HPDE6-E6E7 (cell line): Measurements from ENCODE around the gene CDKAL1.
"Not testable (repeated sequence)": the region's sequence is repeated elsewhere in the genome, so short reads cannot be mapped to it uniquely, and the experiment has no call there.

Source experiments
- DNase-seq: peaks from one replicate; pipeline ENCODE4 v3.0.0; 2011; ENCODE audit warnings: missing footprints; ENCODE audit errors: extremely low spot score

Gene CDKAL1

GRCh38 chr6:20633566-20634340 is 99.5 kb downstream of the CDKAL1 start:
- DNase-seq = no peak

GRCh38 chr6:20639161-20639560 is 104.9 kb downstream of the CDKAL1 start:
- DNase-seq = no peak

DNA sequence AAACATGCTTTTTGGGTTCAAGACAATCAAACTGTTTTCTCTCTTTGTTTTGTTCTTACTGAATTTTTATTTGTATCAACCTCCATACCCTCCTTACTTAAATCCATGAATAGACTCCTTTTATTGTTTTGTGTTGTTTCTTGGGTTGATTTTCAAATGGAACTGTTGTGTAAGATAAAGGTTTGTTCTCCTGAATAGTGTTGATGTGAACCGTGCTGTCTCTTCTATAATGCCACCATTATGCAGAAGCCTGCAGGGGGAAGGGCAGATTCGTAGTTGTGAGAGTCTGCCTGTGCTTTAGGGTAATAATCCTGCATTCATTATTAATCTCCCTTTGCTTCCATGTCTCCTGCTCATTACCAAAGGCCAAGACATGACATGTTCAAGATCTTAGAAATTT is 105.9 kb downstream of the CDKAL1 start:
- no peak for DNase-seq

DNA sequence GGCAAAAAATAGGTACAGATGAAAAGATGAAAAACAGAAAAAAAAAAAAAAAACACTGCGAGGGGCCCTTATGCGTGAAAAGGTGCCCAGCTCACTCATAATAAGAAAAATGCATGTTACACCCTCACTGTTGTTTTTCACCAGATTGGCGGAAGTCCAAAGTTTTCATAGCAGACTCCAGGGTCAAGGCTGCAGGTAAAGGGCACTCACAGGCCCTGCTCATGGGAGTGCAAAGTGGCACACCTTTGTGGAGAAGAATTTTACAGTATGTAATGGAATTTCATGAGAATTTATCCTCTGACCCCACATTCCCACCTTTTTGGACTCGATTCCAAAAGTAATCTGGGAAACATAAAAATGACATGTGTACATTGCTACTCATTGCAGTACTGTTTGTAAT is 108.2 kb downstream of the CDKAL1 start:
- no peak for DNase-seq

GRCh38 chr6:20644667-20645370 is 110.6 kb downstream of the CDKAL1 start:
- no peak for DNase-seq

DNA sequence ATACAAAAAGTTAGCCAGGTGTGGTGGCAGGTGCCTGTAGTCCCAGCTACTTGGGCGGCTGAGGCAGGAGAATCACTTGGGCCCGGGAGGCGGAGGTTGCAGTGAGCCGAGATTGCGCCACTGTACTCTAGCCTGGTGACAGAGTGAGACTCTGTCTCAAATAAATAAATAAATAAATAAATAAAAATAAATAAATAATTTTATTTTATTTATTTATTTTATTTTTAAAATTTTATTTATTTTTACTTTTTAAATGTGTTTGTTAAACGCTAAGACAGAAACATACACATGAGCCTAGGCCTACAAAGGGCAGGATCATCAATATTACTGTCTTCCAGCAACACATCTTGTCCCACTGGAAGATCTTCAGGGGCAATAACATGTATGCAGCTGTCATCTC is 111.3 kb downstream of the CDKAL1 start:
- DNase-seq = not testable (repeated sequence)

DNA sequence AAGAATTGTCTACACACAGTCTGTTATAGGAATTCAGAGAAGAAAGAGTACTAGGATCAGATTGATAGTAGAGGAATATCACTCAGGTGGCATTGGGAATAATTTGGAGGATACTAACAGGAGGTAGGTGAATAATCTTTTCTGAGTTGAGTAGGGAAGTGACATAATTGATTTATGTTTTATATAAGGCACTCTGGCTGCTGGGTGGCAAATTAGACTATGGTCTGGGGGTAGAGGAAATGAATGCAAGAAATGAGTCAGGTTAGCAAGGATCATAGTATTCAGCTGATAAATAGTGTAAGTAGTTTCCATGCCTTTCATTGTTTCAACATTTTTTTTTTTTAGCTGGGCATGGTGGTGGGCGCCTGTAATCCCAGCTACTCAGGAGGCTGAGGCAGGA is 113.3 kb downstream of the CDKAL1 start:
- no peak for DNase-seq

DNA sequence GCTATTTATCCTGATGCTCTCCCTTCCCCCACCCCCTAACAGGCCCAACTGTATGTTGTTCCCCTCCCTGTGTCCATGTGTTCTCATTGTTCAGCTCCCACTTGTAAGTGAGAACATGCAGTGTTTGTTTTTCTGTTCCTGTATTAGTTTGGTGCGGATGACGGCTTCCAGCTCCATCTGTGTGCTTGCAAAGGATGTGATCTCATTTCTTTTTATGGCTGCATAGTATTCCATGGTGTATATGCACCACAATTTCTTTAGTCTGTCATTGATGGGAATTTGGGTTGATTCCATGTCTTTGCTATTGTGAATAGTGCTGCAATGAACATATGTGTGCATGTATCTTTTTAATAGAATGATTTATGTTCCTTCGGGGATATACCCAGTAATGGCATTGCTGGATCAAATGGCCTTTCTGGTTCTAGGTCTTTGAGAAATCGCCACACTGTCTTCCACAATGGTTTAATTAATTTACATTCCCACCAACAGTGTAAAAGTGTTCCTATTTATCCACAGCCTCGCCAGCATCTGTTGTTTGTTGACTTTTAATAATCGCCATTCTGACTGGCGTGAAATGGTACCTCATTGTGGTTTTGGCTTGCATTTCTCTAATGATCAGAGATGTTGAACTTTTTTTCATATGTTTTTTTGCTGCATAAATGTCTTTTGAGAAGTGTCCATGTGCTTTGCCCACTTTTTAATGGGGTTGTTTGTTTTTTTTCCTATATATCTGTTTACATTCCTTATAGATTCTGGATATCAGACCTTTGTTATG is 115.6 kb downstream of the CDKAL1 start:
- not testable (repeated sequence) for DNase-seq

GRCh38 chr6:20652299-20653084 is 118.2 kb downstream of the CDKAL1 start:
- DNase-seq = peak; percentile 42

- no peak for DNase-seq
Observed at GRCh38 chr6:20653085-20653479, 118.8 kb downstream of the CDKAL1 start.

DNA sequence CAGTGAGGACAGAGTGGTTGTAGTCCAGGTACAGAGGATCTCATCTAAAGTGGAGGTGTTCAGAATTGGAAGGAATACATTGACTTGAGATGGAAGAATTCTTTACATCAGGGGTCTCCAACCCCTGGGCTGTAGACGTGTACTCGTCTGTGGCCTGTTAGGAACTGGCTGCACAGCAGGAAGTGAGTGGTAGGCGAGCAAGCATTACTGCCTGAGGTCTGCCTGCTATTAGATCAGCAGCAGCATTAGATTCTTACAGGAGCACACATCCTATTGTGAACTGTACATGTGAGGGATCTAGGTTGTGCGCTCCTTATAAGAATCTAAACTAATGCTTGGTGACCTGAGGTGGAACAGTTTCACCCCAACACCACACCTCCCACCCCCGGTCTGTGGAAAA is 121.1 kb downstream of the CDKAL1 start:
- no peak for DNase-seq

- DNase-seq = no peak
Observed at GRCh38 chr6:20657274-20657800, 123.1 kb downstream of the CDKAL1 start.

GRCh38 chr6:20658053-20658452 is 123.8 kb downstream of the CDKAL1 start:
- no peak for DNase-seq

DNA sequence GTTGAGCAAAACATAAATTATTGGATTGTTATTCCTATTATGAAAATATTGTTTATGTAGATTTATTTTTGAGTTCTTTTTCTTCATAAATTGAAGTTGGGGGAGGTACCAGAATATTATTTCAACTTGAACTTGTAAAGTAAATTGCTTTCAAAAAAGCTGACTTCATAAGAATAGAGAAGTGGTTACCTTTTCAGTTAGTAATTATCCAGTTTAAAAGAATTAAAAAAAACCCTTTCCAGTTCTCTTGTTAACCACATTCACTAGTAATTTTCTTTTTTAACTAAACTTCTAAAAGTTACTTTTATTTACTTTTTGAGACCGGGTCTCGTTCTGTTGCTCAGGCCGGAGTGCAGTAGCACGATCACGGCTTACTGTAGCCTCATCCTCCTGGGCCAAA is 124.3 kb downstream of the CDKAL1 start:
- DNase-seq = no peak

DNA sequence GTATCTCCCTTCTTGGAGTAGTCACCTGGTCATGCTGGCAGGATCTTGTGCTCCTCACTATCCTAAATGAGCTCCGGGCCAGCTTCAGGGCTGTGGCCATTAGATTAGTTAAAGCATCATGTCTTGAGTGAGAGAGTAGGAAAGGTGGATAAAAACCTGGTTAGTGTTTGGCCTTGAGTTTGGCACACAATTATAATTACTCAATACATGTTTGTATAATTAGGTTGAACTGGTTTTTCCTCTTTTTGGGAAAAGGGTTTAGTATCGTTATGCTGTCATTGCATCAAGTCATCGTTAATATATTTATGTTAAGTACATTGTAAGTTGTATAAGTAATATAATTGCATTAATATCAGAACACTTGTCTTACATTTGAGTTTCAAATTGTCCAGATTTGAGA is 126.3 kb downstream of the CDKAL1 start:
- DNase-seq = peak; percentile 25

DNA sequence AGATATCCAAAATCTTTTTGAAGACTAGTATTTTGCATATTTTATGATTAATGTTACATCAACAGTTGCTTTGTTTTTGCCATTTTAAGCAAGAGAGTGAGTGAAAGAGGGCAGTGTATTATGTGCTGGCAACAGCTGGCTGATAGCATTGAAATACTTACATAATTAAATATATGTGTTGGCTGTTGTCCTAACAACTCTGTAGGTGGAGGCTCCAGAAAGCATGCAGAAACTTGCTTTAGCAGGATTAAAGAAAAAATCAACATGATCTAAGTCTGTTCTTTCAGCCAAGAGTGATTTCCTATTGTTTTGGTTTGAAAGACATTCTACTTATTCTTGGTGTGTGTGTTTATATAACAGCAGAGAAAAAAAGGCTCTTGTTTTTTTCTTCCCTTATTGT is 127.5 kb downstream of the CDKAL1 start:
- peak; percentile 58 for DNase-seq

DNA sequence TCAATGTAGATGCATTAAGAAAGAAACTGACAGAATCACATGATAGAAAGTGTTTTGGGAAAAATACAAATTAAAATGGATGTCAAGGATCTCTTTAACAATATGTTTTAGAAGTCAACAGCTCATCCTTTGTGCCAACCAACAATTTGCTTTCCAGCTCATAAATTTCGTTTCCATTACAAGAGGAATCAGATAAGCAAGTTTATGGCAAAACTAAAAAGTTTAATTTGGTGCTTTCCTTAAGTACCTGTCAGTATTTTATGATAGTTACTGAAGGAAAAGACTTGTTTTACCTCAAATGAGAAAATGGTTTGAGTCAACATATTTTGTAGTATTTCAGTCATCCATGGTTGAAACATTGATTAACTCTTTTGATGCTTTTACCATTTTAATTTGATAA is 130.0 kb downstream of the CDKAL1 start:
- no peak for DNase-seq

DNA sequence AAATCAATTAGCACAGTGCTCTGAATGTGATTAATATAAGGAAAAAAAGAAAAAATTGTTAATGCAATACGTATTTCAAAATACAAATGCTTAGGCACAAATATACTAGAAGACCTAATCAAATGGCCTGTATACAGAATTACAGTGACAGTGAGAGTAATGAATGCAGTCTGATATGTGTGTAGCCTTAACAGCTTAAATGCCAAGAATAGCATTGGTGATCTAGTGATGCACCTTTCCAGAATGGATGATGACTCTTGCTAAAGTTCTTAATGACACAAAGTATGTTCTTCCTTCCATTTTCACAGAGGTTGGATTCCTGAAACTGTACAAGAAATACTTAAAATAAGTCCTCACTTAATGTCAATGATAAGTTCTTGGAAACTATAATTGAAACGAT is 131.0 kb downstream of the CDKAL1 start:
- DNase-seq = no peak

GRCh38 chr6:20669571-20670314 is 135.5 kb downstream of the CDKAL1 start:
- DNase-seq = no peak

DNA sequence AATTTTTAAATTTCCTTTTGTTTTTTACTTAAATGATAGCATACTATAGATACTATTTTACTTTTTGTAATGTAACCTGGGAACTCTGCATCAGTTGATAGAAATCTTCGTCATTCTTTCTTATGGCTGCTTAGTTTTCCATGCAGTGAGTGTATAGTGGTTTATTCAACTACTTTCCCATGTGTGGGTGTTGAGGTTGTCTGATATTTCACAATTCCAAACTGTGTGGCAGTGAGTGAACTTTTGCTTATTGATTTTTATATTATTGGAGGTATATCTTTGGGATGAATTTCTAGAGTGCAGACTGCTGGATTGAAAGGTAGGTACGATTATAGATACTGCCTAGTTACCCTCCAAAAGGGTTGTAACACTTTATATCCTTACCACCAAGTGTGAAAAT is 136.5 kb downstream of the CDKAL1 start:
- no peak for DNase-seq

DNA sequence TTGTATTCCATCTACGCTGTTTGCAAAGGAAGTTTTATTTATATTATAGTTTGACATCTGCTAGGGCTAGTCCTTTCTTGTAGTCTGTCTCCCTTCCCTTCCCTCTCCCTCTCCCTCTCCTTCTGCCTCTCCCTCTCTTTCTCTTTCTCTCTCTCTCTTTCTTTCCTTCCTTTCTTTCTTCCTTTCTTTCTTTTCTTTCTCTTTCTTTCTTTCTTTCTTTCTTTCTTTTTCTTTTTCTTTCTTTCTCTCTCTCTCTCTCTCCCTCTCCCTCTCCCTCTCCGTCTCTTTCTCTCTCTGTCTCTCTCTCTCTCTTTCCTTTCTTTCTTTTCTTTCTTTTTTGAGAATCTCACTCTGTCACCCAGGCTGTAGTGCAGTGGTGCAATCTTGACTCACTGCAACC is 137.8 kb downstream of the CDKAL1 start:
- DNase-seq = no peak
